GM10847 (cell line): ENCODE measurements around the gene LMLN.

Experiments
- POLR2A ChIP-seq: IDR thresholded peaks from 2 replicates; pipeline ENCODE4 v1.6.1; 2011; ENCODE audit not compliant: insufficient read length; ENCODE audit errors: extremely low read depth

Gene LMLN

GRCh38 chr3:197952440-197952839, 7.6 kb upstream of the LMLN start:
- TF ChIP-seq POLR2A = no peak

GRCh38 chr3:197953325-197953724, 6.7 kb upstream of the LMLN start:
- no peak for TF ChIP-seq POLR2A

GRCh38 chr3:197953881-197954280, 6.1 kb upstream of the LMLN start:
- no peak for TF ChIP-seq POLR2A

- TF ChIP-seq POLR2A = no peak
These were observed 4.0 kb upstream of the LMLN start for GRCh38 chr3:197955892-197956477.

- TF ChIP-seq POLR2A = no peak
These were observed 3.4 kb upstream of the LMLN start for GRCh38 chr3:197956626-197956988.

- no peak for TF ChIP-seq POLR2A
These were observed 2.3 kb upstream of the LMLN start for GRCh38 chr3:197957790-197958133.

- TF ChIP-seq POLR2A = no peak
These were observed 1.7 kb upstream of the LMLN start for GRCh38 chr3:197958346-197958745.

GRCh38 chr3:197959500-197959890, 522 bp upstream of the LMLN start:
- TF ChIP-seq POLR2A = no peak

- no peak for TF ChIP-seq POLR2A
These were observed 921 bp downstream of the LMLN start for GRCh38 chr3:197960694-197961581.

- no peak for TF ChIP-seq POLR2A
These were observed 1.5 kb downstream of the LMLN start for GRCh38 chr3:197961582-197961945.

GRCh38 chr3:197963019-197963637, 3.1 kb downstream of the LMLN start:
- no peak for TF ChIP-seq POLR2A

- no peak for TF ChIP-seq POLR2A
These were observed 10.6 kb downstream of the LMLN start for GRCh38 chr3:197970588-197970987.

- TF ChIP-seq POLR2A = no peak
These were observed 14.0 kb downstream of the LMLN start for GRCh38 chr3:197974016-197974415.

- TF ChIP-seq POLR2A = no peak
These were observed 15.3 kb downstream of the LMLN start for GRCh38 chr3:197975311-197975710.

- TF ChIP-seq POLR2A = no peak
These were observed 23.1 kb downstream of the LMLN start for GRCh38 chr3:197983076-197983475.

- TF ChIP-seq POLR2A = no peak
These were observed 29.6 kb downstream of the LMLN start for GRCh38 chr3:197989651-197990050.
